NCI-H2171 (cell line): Measurements from ENCODE around the gene SDHA.
"Not testable (repeated sequence)": the region's sequence is repeated elsewhere in the genome, so short reads cannot be mapped to it uniquely, and the experiment has no call there.

Experiments used
- DNase-seq: peaks from one replicate; lab custom pipeline; 2025; lab: John Stamatoyannopoulos, UW

Gene SDHA

DNA sequence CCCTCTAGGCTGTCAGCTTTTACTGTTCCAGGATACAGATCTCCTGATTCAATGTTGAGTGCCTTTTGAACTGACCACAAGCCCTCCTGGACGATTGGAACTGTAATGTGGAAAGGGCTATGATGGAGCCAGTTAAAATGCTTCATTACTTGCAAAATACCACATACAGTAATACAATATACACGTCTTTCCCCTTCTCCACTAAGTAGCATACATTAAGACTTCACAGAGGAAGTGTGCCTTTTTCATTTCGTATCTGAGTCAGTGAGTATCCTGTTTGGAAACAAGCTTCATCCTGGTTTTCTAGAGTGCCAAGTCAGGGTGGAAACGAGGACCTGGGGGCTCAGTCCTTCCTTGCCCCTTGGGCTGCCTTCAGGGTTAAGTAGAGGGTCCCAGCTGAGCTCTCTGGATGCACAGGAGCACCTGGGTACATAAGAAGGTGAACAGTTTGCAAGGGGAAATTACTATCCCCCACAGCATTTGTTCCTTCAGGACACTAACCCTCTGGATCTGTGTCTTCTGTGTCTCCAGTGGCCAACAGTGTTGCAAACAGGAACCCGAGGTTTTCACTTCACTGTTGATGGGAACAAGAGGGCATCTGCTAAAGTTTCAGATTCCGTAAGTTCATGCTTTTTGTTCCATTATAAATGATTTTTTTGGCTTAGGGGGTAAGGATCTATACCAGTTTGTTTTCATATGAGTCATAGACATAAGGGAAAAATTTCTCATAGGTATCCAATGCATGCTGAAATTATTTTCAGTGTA is 5.0 kb downstream of the SDHA start:
- DNase-seq = not testable (repeated sequence)

DNA sequence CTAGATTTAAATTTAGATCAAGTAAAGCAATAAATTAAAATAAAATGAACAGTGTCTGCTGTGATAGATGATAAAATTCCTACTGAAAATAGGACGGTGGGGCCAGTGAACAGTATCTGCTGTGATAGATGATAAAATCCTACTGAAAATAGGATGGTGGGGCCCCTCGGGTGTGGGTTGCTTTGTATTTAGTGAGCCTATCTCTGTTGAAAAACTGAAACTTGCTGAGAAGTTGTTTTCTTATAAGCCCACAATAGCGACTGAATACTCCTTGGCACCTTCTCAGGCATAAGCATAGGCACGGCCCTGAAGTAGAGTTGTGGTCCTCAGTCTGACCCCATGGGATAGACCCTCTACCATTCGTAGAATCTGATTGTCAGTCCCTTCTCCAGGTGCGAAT is 5.7 kb downstream of the SDHA start:
- no peak for DNase-seq

DNA sequence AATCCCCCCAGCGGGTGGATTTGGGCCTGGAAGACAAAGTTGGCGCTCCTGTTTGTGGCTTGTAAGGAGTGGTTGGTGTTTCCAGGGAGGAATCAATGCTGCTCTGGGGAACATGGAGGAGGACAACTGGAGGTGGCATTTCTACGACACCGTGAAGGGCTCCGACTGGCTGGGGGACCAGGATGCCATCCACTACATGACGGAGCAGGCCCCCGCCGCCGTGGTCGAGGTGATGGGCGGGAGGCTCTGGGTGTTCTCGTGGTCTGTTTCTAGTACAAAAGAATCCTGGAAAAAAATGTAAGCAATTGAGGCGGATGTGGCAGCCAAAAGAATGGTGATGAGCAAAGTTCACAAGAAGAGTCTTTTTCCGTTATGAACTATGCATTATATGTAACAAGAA is 7.2 kb downstream of the SDHA start:
- DNase-seq = no peak

DNA sequence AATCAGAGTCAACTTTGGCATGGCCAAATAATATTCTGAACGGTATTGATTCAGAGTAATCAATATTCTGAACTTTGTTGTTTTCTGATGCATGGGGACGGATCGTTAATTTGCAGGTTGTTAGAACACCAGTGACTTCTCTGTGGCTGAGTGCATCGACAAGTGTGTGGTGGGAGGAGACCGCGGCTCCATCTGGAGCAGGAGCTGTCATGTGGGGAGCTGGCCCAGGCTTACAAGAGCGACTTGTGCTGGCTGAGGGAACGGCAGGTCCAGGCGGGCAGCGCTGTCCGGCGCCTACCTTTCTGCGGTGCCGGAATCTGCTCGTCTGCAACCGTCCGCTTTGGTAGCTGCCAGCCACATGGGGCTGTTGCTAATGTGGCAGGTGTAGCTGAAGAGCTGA is 9.3 kb downstream of the SDHA start:
- DNase-seq = not testable (repeated sequence)

DNA sequence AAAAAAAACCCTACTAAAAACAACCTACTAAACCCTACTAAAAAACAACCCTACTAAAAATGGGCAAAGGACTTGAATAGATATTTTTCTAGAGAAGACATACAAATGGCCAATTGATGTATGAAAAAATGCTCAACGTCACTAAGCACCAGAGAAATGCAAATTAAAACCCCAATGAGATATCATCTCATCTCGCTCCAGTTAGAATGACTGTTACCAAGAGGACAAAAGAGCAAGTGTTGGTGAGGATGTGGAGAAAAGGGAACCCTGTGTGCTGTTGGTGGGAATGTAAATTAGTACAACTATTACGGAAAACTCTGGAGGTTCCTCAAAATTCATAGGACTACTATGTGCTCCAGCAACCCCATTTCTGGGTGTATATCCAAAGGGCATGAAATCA is 10.8 kb downstream of the SDHA start:
- no peak for DNase-seq

DNA sequence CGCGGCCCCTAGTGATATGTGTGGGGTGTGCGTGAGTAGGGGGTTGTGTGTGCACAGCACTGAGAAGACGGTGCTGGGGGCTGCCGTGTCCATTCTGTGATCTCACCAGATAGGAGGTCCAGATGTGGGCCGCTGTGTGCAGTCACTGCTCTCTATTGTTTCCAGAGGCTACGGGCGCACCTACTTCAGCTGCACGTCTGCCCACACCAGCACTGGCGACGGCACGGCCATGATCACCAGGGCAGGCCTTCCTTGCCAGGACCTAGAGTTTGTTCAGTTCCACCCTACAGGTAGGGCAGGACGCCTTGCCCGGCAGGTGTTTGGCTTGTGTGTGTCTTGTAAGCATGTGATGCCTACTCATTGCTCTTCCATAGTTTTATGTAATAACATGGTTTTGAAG is 12.6 kb downstream of the SDHA start:
- DNase-seq = no peak

DNA sequence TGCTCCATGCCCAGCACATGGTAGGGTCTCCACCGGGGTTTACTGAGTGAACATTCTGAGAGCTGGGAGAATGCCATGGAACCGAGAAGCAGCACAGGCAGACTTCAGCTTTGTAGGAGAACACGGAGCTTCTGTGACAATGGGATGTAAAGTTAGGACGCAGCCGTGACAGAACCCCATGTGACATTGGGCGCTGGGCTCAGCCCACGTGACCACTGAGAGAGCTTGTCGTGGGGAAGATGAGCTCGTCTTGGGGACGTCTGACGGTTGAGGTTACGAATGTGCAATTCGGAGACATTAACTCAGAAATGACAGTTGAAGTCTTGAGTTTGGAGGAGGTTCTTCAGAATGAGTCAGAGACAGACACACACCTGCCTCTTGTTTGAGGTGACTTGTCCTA is 13.5 kb downstream of the SDHA start:
- no peak for DNase-seq

DNA sequence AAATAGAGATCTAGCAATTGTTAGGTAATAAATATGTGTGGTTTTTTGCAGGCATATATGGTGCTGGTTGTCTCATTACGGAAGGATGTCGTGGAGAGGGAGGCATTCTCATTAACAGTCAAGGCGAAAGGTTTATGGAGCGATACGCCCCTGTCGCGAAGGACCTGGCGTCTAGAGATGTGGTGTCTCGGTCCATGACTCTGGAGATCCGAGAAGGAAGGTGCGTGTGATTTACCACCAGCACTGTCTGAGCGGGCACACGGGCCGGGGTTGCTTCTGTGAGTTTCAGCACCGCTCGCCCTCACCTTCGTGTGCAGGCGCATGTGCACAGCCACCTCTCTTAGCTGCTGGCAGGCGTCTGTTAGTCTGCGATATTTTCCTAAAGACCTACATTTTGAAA is 15.3 kb downstream of the SDHA start:
- DNase-seq = not testable (repeated sequence)

DNA sequence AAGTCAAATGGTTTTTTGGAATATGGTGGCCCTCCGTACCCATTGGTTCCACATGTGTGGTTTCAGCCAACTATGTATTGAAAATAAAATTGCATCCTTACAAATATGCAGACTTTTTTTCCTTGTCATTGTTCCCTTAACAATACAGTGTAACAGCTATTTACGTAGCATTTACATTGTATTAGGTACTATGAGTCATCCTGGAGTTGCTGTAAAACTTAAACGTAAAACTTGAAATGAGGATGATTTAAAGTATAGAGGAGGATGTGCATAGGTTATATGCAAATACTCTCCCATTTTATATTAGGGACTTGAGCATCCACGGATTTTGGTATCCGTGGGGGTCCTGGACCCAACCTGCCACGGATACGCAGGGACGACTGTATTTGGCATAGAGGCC is 16.3 kb downstream of the SDHA start:
- no peak for DNase-seq

DNA sequence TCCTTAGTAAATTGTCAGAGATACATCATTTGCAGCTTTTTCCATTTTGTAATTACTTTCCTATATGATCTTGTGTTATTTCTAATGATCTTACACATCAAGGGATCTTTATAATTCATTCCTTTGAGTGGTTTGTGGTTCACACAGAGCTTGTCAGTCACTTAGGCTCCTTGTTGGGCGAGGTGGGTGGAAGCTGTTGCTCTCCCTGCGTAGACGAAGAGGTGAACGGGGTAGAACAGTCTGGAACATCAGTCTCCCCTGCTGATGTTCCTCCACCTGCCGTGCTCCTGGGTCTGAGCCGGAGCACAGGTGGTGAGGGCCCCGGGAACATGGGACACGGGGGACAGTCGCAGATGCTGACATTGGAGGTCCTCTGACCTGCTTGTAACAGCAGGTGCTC is 17.4 kb downstream of the SDHA start:
- not testable (repeated sequence) for DNase-seq

DNA sequence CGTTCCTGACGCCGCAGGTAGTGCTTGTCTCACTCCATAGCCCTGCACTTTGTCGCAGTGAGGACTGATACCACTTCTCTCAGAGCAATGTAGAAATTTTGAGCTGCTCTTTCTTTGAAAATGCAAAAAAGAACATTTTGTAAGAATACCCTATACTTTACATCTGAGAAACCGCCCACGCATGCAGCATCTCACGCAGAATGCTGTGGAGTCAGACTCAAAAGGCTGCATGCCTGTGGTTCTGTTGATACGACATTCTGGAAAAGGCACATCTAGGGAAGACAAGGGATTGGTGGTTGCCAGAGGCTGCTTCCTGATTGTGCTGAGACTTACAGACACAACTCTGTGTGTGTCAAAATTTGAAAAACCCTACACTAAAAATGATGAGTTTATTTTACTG is 19.8 kb downstream of the SDHA start:
- DNase-seq = not testable (repeated sequence)

DNA sequence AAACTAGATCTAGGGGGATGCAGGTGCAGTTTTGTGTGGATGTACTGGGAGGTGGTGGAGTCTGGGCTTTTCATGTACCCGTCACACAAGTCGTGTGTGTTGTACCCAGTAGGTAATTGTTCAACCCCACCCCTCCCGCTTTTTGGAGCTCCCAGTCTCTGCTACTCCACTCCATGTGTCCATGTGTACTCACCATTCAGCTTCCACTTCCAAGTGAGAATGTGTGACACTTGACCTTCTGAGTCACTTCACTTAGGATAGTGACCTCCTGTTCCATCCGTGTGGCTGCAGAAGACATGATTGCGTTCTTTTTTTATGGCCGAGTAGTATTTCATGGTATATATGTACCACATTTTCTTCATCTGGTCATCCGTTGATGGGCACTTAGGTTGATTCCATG is 22.4 kb downstream of the SDHA start:
- not testable (repeated sequence) for DNase-seq

DNA sequence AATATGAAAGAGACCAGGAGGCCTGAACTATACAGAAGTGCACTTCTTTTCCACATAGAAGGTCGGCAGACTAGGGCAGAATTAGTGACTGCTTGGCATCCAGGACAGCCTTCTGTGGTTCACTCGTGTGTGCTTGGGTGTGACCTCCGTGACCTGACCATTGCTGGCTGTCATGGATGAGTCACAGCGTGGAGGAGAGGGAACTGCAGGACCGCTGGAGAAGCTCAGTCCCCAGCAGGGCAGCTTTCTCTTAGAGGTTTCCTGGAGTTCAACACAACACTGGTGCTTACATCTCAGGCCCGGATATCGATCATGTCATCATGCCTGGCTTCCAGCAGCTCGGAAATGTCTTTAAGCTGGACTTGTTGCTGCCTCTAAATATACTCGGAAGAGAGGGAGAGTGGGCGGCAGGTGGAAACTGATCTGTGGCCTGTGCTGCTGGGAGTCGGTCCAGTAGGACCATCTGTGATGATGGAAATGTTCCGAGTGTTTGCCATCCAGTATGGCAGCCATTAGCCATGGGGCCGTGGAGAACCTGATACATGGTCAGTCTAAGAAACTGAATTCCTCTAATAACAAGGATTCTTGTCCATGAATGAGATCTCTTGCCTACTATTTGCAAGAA is 23.0 kb downstream of the SDHA start:
- not testable (repeated sequence) for DNase-seq

DNA sequence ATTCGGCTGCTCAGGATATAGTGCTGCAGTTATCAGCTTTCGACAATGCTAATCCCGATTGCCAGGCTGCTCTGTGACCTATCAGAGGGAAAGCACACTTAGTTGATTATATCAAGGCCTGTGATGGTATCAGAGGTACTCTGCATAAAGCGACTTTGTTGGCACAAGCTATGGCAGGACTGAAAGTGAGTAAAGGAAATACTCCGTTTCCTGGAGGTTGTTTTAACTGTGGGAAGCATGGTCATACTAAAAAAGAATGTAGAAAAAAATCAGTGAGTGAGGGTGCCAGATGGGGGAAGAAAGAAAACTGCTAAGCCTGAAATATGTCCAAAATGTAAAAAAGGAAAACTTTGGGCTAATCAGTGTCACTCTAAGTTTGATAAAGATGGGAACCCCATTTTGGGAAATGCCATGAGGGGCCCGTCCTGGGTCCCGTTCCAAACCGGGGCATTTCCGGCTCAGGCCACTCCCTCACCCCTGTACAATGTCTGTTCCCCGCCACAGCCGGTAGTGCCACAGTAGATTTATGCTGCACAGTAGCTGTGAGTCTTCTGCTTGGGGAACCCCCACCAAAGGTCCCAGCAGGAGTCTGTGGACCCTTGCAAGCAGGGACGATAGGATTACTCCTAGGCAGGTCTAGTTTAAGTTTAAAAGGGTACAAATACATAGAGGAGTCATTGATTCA is 25.7 kb downstream of the SDHA start:
- DNase-seq = not testable (repeated sequence)

DNA sequence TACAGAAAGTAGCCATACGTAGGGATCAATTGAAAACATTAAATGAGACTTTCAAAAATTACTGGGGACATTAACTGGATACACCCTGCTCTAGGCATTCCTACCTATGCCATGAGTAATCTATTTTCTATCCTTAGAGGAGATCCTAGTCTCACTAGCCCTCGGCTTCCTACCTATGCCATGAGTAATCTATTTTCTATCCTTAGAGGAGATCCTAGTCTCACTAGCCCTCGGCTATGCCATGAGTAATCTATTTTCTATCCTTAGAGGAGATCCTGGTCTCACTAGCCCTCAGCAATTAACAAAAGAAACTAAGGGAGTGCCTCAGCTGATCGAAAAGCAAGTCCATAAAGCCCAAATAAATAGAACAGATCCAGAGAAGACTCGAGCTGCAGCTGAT is 27.6 kb downstream of the SDHA start:
- DNase-seq = not testable (repeated sequence)

DNA sequence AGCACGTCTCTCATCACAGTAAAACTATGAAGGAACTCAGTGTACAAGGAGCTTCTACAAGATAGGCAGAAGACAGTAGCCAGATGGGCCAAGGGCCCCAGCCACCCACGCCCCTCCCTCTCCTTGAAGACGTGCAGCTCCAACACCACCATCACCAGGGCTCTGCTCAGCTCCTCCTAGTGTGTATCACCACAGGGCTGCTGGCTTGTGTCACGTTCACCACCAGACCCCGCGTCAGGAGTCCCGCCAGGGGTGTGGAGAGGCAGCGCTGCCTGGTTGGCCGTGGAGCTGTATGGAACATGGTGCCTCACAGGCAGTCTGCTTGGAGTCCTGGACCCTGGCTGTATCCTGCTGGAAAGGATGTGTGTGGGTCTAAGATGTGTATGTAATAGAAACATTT is 32.3 kb downstream of the SDHA start:
- not testable (repeated sequence) for DNase-seq

DNA sequence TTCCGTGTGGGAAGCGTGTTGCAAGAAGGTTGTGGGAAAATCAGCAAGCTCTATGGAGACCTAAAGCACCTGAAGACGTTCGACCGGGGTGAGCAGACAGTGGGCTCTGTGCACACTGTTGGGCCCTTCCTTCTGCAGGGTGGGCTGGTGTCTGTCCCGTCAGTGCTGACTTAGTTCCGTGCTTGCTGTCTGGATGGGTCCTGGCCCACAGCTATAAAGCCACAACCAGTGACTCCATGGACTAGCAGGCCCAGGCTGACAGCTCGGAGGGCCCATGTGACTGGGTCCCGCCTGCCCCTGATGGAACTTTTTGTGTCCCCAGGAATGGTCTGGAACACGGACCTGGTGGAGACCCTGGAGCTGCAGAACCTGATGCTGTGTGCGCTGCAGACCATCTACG is 32.9 kb downstream of the SDHA start:
- not testable (repeated sequence) for DNase-seq

DNA sequence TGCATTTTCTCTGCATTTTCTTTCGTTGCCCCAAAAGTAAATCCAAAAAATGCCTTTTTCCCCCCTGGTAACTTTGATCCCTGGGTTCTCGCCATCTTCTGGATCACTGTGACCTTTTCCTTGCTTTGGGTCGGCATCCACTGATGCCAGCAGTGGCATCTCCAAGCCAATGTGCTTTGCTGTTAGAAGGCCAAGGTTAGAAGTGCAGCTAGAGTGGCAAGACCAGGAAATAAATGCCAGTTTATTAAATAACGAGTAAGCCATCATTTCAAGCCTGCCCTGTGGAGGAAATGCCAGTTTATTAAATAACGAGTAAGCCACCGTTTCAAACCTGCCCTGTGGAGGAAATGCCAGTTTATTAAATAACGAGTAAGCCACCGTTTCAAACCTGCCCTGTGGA is 33.4 kb downstream of the SDHA start:
- DNase-seq = not testable (repeated sequence)

DNA sequence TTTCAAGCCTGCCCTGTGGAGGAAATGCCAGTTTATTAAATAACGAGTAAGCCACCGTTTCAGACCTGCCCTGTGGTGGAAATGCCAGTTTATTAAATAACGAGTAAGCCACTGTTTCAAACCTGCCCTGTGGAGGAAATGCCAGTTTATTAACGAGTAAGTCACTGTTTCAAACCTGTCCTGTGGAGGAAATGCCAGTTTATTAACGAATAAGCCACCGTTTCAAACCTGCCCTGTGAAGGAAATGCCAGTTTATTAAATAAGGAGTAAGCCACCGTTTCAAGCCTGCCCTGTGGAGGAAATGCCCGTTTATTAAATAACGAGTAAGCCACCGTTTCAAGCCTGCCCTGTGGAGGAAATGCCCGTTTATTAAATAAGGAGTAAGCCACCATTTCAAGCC is 33.9 kb downstream of the SDHA start:
- not testable (repeated sequence) for DNase-seq

DNA sequence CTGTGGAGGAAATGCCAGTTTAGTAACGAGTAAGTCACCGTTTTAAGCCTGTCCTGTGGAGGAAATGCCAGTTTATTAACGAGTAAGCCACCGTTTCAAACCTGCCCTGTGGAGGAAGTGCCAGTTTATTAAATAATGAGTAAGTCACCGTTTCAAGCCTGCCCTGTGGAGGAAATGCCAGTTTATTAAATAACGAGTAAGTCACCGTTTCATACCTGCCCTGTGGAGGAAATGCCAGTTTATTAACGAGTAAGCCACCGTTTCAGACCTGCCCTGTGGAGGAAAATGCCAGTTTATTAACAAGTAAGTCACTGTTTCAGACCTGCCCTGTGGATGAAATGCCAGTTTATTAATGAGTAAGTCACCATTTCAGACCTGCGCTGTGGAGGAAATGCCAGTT is 34.4 kb downstream of the SDHA start:
- DNase-seq = no peak

DNA sequence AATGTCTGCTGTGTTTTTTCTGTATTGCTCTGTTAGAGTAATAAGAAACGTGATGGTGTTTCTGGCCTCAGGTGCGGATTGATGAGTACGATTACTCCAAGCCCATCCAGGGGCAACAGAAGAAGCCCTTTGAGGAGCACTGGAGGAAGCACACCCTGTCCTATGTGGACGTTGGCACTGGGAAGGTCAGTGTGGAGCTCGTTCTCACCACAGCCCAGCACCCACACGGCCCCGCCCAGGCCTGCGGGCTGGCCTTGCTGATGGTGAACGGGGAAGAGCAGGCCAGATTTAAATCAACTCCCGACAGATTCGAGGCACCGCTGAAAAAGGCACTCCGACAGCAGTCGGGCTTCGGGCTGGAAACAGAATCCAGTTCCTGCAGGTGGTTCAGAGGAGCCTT is 36.2 kb downstream of the SDHA start:
- not testable (repeated sequence) for DNase-seq

DNA sequence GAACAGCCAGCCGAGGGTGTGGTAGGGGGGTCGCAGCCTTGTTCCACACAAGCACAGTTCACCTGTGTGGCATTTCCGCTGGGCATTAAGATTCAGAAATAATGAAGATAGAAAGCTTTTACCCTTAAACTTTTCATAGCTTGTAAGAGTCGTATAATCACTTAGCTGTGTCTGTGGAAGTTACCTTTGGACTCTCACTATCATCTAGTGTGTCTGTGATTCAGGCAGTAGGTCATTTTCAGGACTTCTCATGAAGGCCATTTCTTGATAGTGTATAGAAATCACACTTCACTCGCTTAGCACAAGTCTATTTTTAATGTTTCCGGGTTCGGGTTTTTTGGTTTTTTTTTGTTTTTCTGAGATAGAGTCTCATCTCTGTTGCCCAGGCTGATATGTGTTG is 37.0 kb downstream of the SDHA start:
- DNase-seq = not testable (repeated sequence)

DNA sequence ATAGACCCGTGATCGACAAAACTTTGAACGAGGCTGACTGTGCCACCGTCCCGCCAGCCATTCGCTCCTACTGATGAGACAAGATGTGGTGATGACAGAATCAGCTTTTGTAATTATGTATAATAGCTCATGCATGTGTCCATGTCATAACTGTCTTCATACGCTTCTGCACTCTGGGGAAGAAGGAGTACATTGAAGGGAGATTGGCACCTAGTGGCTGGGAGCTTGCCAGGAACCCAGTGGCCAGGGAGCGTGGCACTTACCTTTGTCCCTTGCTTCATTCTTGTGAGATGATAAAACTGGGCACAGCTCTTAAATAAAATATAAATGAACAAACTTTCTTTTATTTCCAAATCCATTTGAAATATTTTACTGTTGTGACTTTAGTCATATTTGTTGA is 38.2 kb downstream of the SDHA start:
- DNase-seq = not testable (repeated sequence)
